ENCODE measurements around the gene GRN.
"Not testable (repeated sequence)": the region's sequence is repeated elsewhere in the genome, so short reads cannot be mapped to it uniquely, and the experiment has no call there.

GRN gene

GRCh38 chr17:44362949-44363612, 18.0 kb downstream of the GRN start:
- peak; percentile 31 to 36 for DNase-seq

- DNase-seq, result peak; percentile 37 to 75
Observed at GRCh38 chr17:44363613-44364159, 18.6 kb downstream of the GRN start, which contains the start of gene FAM171A2. FAM171A2 (minus strand) TSS chr17:44363853; CDS start chr17:44363714, 139 bp downstream.

- not testable (repeated sequence) for DNase-seq
Observed at GRCh38 chr17:44365051-44365450, 19.9 kb downstream of the GRN start.

- no peak for DNase-seq
Observed at GRCh38 chr17:44367231-44367979, 22.3 kb downstream of the GRN start.

GRCh38 chr17:44368391-44369243, 23.5 kb downstream of the GRN start:
- DNase-seq, result not testable (repeated sequence)

- DNase-seq, result not testable (repeated sequence)
Observed at GRCh38 chr17:44369414-44370023, 24.4 kb downstream of the GRN start.

- DNase-seq, result no peak
Observed at GRCh38 chr17:44372036-44372435, 26.9 kb downstream of the GRN start.

- DNase-seq, result no peak
Observed at GRCh38 chr17:44374306-44375195, 29.4 kb downstream of the GRN start.

GRCh38 chr17:44375196-44376017, 30.3 kb downstream of the GRN start:
- DNase-seq, result no peak

GRCh38 chr17:44376124-44376523, 31.0 kb downstream of the GRN start:
- peak in 1 of 2 experiments; percentile 10 for DNase-seq

- DNase-seq, result no peak
Observed at GRCh38 chr17:44376779-44377178, 31.7 kb downstream of the GRN start.

GRCh38 chr17:44378171-44378705, 33.1 kb downstream of the GRN start:
- DNase-seq, result no peak

- DNase-seq, result no peak
Observed at GRCh38 chr17:44379887-44380286, 34.8 kb downstream of the GRN start.

GRCh38 chr17:44380767-44381166, 35.7 kb downstream of the GRN start:
- DNase-seq, result no peak

- DNase-seq, result no peak
Observed at GRCh38 chr17:44381810-44382305, 36.8 kb downstream of the GRN start.

GRCh38 chr17:44382917-44383316, 37.8 kb downstream of the GRN start:
- no peak for DNase-seq

GRCh38 chr17:44383363-44383762, 38.3 kb downstream of the GRN start:
- no peak for DNase-seq

GRCh38 chr17:44383861-44384260, 38.8 kb downstream of the GRN start:
- DNase-seq, result no peak

GRCh38 chr17:44384281-44384822, 39.2 kb downstream of the GRN start:
- no peak for DNase-seq

GRCh38 chr17:44384823-44385286, 39.8 kb downstream of the GRN start:
- no peak for DNase-seq

Measured in NCI-H1930 (cell line).